IMR-90 (cell line): ENCODE results near the gene RRP8. TPM values are rescaled to one million over a fixed set of nuclear protein-coding genes. Genes with fewer than 3 reads are reported as not detected.

Experiments
- ATAC-seq: fragments of 200-7000 bp; cut with Tn5 transposase; 2 replicates; pipeline ENCODE4 v1.9.1; 2020; ENCODE audit warnings: low read depth, mild to moderate bottlenecking, moderate library complexity
- BruUV-seq: library from RNA; stranded (reverse); fragments of 400-500 nt; replicated peaks from 2 replicates; lab custom pipeline; 2021; lab: Mats Ljungman, UMichigan
- CTCF ChIA-PET: fragments of 300-600 bp; formaldehyde crosslinking; extraction: SDS; loops from one replicate; lab custom pipeline; 2021; ENCODE audit warnings: antibody characterized with exemption; lab: Yijun Ruan, JAX
- POLR2A ChIA-PET: fragments of 300-600 bp; sonication (Branson Sonifier 250); formaldehyde crosslinking; loops from one replicate; lab custom pipeline; 2022; ENCODE audit warnings: antibody characterized with exemption; ENCODE audit not compliant: unreplicated experiment; lab: Charles Lee
- DNase-seq: peaks from one replicate; pipeline ENCODE4 v3.0.0; 2013
- H2AFZ ChIP-seq: replicated peaks from 2 replicates; pipeline ENCODE3; 2013; ENCODE audit warnings: low read length, mild to moderate bottlenecking; ENCODE audit not compliant: poor library complexity
- H2AK5ac ChIP-seq: 2 replicates; pipeline ENCODE4 v1.6.1; 2013; ENCODE audit warnings: low read depth, low read length, inconsistent platforms
- H2AK9ac ChIP-seq: replicated peaks from 2 replicates; pipeline ENCODE3; 2013; ENCODE audit warnings: mild to moderate bottlenecking, low read depth, low read length, moderate library complexity; ENCODE audit not compliant: poor library complexity
- H2BK120ac ChIP-seq: 2 replicates; pipeline ENCODE4 v1.6.1; 2013; ENCODE audit warnings: low read depth, low read length, inconsistent platforms
- H2BK15ac ChIP-seq: 3 replicates; pipeline ENCODE4 v1.6.1; 2013; ENCODE audit warnings: low read depth, low read length, inconsistent platforms
- H2BK20ac ChIP-seq: 2 replicates; pipeline ENCODE4 v1.6.1; 2013; ENCODE audit warnings: low read depth, mild to moderate bottlenecking, inconsistent platforms, low read length, moderate library complexity
- H2BK5ac ChIP-seq: 2 replicates; pipeline ENCODE4 v1.6.1; 2013; ENCODE audit warnings: mild to moderate bottlenecking, low read depth, low read length, inconsistent platforms; ENCODE audit not compliant: poor library complexity, severe bottlenecking
- H3K14ac ChIP-seq: replicated peaks from 2 replicates; pipeline ENCODE4 v1.6.1; 2013; ENCODE audit warnings: low read depth, low read length, inconsistent platforms
- H3K18ac ChIP-seq: 2 replicates; pipeline ENCODE4 v1.6.1; 2013; ENCODE audit warnings: low read depth, low read length, control low read depth
- H3K23ac ChIP-seq: 2 replicates; pipeline ENCODE4 v1.6.1; 2013; ENCODE audit warnings: low read depth, low read length, inconsistent platforms
- H3K27ac ChIP-seq: 2 replicates; pipeline ENCODE4 v1.5.1; 2013; ENCODE audit warnings: mild to moderate bottlenecking, control low read depth, low read length; ENCODE audit not compliant: insufficient read depth
- H3K27me3 ChIP-seq: 2 replicates; pipeline ENCODE4 v1.6.1; 2013; ENCODE audit warnings: low read length; ENCODE audit not compliant: control insufficient read depth, insufficient read depth
- H3K36me3 ChIP-seq: 2 replicates; pipeline ENCODE4 v1.6.1; 2013; ENCODE audit warnings: low read length, mixed read lengths; ENCODE audit not compliant: control insufficient read depth, insufficient read depth
- H3K4ac ChIP-seq: 2 replicates; pipeline ENCODE4 v1.6.1; 2013; ENCODE audit warnings: low read depth, low read length, inconsistent platforms
- H3K4me1 ChIP-seq: 2 replicates; pipeline ENCODE4 v1.6.1; 2013; ENCODE audit warnings: low read length, mixed read lengths; ENCODE audit not compliant: control insufficient read depth, insufficient read depth
- H3K4me2 ChIP-seq: 2 replicates; pipeline ENCODE4 v1.6.1; 2013; ENCODE audit warnings: low read depth, mild to moderate bottlenecking, control low read depth, low read length, moderate library complexity
- H3K4me3 ChIP-seq: 2 replicates; pipeline ENCODE4 v1.5.1; 2013; ENCODE audit warnings: low read depth, mild to moderate bottlenecking, control low read depth, low read length, moderate library complexity; ENCODE audit not compliant: insufficient read depth
- H3K56ac ChIP-seq: 2 replicates; pipeline ENCODE4 v1.6.1; 2013; ENCODE audit warnings: low read length, inconsistent platforms; ENCODE audit not compliant: insufficient read depth; ENCODE audit errors: extremely low read depth
- H3K79me1 ChIP-seq, 2 experiments: 2 replicates each; pipeline ENCODE4 v1.6.1; 2013; ENCODE audit warnings: low read length in 2 of 2, inconsistent platforms in 1 of 2, low read depth in 1 of 2
- H3K9ac ChIP-seq: 2 replicates; pipeline ENCODE4 v1.6.1; 2013; ENCODE audit warnings: low read depth, low read length, control low read depth
- H3K9me1 ChIP-seq: 2 replicates; pipeline ENCODE4 v1.6.1; 2013; ENCODE audit warnings: low read length, inconsistent platforms; ENCODE audit not compliant: insufficient read depth
- H3K9me3 ChIP-seq: 2 replicates; pipeline ENCODE4 v1.6.1; 2013; ENCODE audit warnings: low read length; ENCODE audit not compliant: control insufficient read depth, insufficient read depth
- H4K20me1 ChIP-seq: 2 replicates; pipeline ENCODE4 v1.6.1; 2013; ENCODE audit warnings: low read length, inconsistent platforms; ENCODE audit not compliant: insufficient read depth
- H4K5ac ChIP-seq: 2 replicates; pipeline ENCODE4 v1.6.1; 2013; ENCODE audit warnings: mild to moderate bottlenecking, low read depth, low read length, control low read depth
- H4K8ac ChIP-seq, 2 experiments: 2 replicates each; pipeline ENCODE4 v1.6.1; 2013; ENCODE audit warnings: low read depth in 2 of 2, low read length in 2 of 2, control low read depth in 1 of 2, inconsistent platforms in 1 of 2
- H4K91ac ChIP-seq: 2 replicates; pipeline ENCODE4 v1.6.1; 2013; ENCODE audit warnings: low read depth, low read length, inconsistent platforms; ENCODE audit not compliant: insufficient read depth
- BHLHE40 ChIP-seq: fragments of 150-350 bp; IDR thresholded peaks from 2 replicates; pipeline ENCODE4 v1.6.1; 2016; ENCODE audit warnings: mild to moderate bottlenecking, low read depth, low read length
- CEBPB ChIP-seq: IDR thresholded peaks from 2 replicates; pipeline ENCODE4 v1.6.1; 2012; ENCODE audit warnings: low read depth, low read length, improper control_type of control experiment
- CHD1 ChIP-seq: IDR thresholded peaks from 2 replicates; pipeline ENCODE4 v1.6.1; 2012; ENCODE audit warnings: low read depth, low read length, improper control_type of control experiment
- FOS ChIP-seq: fragments of 150-350 bp; IDR thresholded peaks from 2 replicates; pipeline ENCODE4 v1.6.1; 2016; ENCODE audit warnings: low read depth, low read length
- MAZ ChIP-seq: IDR thresholded peaks from 2 replicates; pipeline ENCODE4 v1.6.1; 2012; ENCODE audit warnings: low read depth, mild to moderate bottlenecking, low read length, improper control_type of control experiment, moderate library complexity, borderline replicate concordance
- MXI1 ChIP-seq: IDR thresholded peaks from 2 replicates; pipeline ENCODE4 v1.6.1; 2012; ENCODE audit warnings: low read depth, mild to moderate bottlenecking, low read length, moderate library complexity, borderline replicate concordance
- NFE2L2 ChIP-seq: fragments of 150-350 bp; IDR thresholded peaks from 2 replicates; pipeline ENCODE4 v1.6.1; 2016; ENCODE audit warnings: low read depth, mild to moderate bottlenecking, low read length
- RCOR1 ChIP-seq: IDR thresholded peaks from 2 replicates; pipeline ENCODE4 v1.6.1; 2012; ENCODE audit warnings: mild to moderate bottlenecking, low read length, improper control_type of control experiment; ENCODE audit not compliant: insufficient replicate concordance
- WGBS, 2 experiments: methylation state at CpG; one replicate each; pipeline versions ENCODE4 v1.1.5 to v1.1.7; 2013; ENCODE audit warnings: missing lambda C conversion rate in 2 of 2; ENCODE audit not compliant: insufficient read length in 1 of 2; ENCODE audit errors: extremely low coverage in 2 of 2; 5-methylcytosine and 5-hydroxymethylcytosine counted together
- dilution Hi-C: fragments of 300-500 bp; cut with HindIII; formaldehyde crosslinking; loops from one replicate; pipeline ENCODE4 v1.14.3; 2018; ENCODE audit warnings: low sequenced_read_pairs; ENCODE audit not compliant: unreplicated experiment
- in situ Hi-C: fragments of 300-500 bp; cut with MboI; formaldehyde crosslinking; loops from 3 replicates; pipeline ENCODE4 v1.14.3; 2019; ENCODE audit warnings: low sequenced_read_pairs, inconsistent platforms, mixed read lengths
- intact Hi-C: fragments of 100-400 bp; cut with micrococcal nuclease; formaldehyde crosslinking; loops from 2 replicates; pipeline ENCODE4 v1.10.0; 2022
- polyA plus RNA-seq, 3 experiments: library from polyadenylated mRNA; depleted of rRNA; stranded (reverse); fragments of >200 nt; gene quantifications; 2 replicates each; pipeline ENCODE4 v1.2.3, GENCODE V29; 2012; ENCODE audit warnings: low replicate concordance in 1 of 3
- total RNA-seq: library from RNA; depleted of rRNA; stranded (reverse); fragments of >200 nt; gene quantifications from 2 replicates; pipeline ENCODE4 v1.2.3, GENCODE V29; 2012
- TF ChIP-seq, protein P1 (sequence below): fragments of 150-350 bp; IDR thresholded peaks from 2 replicates; pipeline ENCODE4 v1.6.1; 2016; ENCODE audit warnings: low read depth, mild to moderate bottlenecking, low read length, moderate library complexity, borderline replicate concordance
- TF ChIP-seq, protein P2 (sequence below): fragments of 150-350 bp; IDR thresholded peaks from 2 replicates; pipeline ENCODE4 v1.6.1; 2017; ENCODE audit warnings: mild to moderate bottlenecking, antibody characterized with exemption, low read length, low read depth

Gene RRP8
- total and polyA plus RNA-seq, 2 of the 4 experiments (the other 2 are of a cell fraction) = 10.8 to 11.5 TPM

DNA sequence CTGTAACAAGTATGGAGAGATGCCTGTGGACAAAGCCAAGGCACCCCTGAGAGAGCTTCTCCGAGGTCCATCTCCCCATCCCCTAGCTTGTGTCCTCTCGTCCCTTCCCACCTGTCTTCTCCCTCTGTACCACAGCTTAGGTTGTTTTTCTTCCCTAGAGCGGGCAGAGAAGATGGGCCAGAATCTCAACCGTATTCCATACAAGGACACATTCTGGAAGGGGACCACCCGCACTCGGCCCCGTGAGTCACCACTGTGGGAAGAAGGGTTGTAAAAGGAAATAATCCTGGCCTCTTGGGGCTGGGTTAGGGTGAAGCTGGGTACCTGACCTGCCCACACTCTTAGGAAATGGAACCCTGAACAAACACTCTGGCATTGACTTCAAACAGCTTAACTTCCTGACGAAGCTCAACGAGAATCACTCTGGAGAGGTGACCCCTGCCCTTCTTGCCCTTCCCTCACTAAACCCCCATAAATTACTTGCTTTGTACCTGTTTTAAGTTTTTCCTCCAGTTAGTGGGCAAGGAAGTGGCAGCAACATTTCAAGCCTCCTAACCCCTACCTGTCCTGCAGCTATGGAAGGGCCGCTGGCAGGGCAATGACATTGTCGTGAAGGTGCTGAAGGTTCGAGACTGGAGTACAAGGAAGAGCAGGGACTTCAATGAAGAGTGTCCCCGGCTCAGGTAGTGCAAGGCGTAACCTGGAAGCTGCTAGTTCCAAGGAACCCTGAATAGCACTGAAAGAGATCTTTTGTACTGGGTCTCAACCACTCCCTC is 5.5 kb upstream of the RRP8 start (continued):
- TF ChIP-seq RCOR1 (no peak), MAZ (no peak)

DNA sequence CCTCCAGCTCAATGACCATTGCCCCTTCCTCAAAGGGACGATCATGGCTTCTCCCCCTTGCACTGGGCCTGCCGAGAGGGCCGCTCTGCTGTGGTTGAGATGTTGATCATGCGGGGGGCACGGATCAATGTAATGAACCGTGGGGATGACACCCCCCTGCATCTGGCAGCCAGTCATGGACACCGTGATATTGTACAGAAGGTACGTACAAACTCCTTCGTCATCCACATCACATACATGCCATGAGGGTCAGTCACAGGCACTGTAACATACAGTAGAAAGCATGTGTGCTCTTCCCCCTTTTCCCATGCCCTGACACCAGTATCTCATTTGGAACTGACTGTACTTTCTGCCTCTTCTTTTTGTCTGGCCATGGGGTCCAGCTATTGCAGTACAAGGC is 4.6 kb upstream of the RRP8 start:
- Histone ChIP-seq H3K4me2 (peak overlapping the region; percentile 71; the same call in 1 of the 2 replicates), H2AFZ (no peak overlapping the region), H3K27ac (peak overlapping the region; percentile 95), H3K4ac (peak overlapping the region; percentile 89), H3K36me3 (peaks cover 42% of the 10 kb centered on the region), H3K4me1 (peaks cover 31% of the 10 kb centered on the region), H4K5ac (peak overlapping the region; percentile 73), H3K56ac (peak overlapping the region; percentile 93), H4K91ac (peak overlapping the region; percentile 57), H2BK20ac (peak overlapping the region; percentile 55), H3K4me3 (no peak overlapping the region), H3K9me1 (peaks cover 29% of the 10 kb centered on the region), H3K27me3 (no peaks in the 10 kb centered on the region), H3K18ac (no peak overlapping the region; the same call in 1 of the 2 replicates), H2BK15ac (peak overlapping the region; percentile 93; the same call in 2 of the 3 replicates), H3K23ac (peak overlapping the region; percentile 91), H3K14ac (peak overlapping the region; percentile 98), H2AK9ac (peak overlapping the region; percentile 87), H4K20me1 (peaks cover 8% of the 10 kb centered on the region), H2BK120ac (peak overlapping the region; percentile 92), H2AK5ac (peak overlapping the region; percentile 98), H3K9ac (peak overlapping the region; percentile 75), H2BK5ac (peak overlapping the region; percentile 89), H3K9me3 (no peaks in the 10 kb centered on the region), H3K79me1 (peaks cover 31 to 67% of the 10 kb centered on the region in 2 experiments), H4K8ac (peak overlapping the region; percentile 80 to 85)
- ChIA-PET POLR2A (interaction anchor here (1.3 to 1.7 kb wide), 2 partner anchors 9 to 88 kb away, joined by 4 read pairs; no protein-coding TSS in a partner anchor), CTCF (interaction anchor here (0.6 kb wide), 1 partner anchor 75 kb away, joined by 3 read pairs; the partner anchor contains the start of gene MRPL17)
- no peak for DNase-seq
- WGBS, 2 experiments = 100% methylated on average over 3 of the region's 9 CpGs; no CpG with 5 or more reads in 1 of the 2 experiments
- TF ChIP-seq BHLHE40 (no peak), NFE2L2 (no peak), CEBPB (no peak), CHD1 (no peak), MXI1 (no peak), FOS (no peak)
- TF ChIP-seq, protein P1, sequence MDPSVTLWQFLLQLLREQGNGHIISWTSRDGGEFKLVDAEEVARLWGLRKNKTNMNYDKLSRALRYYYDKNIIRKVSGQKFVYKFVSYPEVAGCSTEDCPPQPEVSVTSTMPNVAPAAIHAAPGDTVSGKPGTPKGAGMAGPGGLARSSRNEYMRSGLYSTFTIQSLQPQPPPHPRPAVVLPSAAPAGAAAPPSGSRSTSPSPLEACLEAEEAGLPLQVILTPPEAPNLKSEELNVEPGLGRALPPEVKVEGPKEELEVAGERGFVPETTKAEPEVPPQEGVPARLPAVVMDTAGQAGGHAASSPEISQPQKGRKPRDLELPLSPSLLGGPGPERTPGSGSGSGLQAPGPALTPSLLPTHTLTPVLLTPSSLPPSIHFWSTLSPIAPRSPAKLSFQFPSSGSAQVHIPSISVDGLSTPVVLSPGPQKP = no peak
- TF ChIP-seq, protein P2, sequence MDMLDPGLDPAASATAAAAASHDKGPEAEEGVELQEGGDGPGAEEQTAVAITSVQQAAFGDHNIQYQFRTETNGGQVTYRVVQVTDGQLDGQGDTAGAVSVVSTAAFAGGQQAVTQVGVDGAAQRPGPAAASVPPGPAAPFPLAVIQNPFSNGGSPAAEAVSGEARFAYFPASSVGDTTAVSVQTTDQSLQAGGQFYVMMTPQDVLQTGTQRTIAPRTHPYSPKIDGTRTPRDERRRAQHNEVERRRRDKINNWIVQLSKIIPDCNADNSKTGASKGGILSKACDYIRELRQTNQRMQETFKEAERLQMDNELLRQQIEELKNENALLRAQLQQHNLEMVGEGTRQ = no peak
- no TSS peak for BruUV-seq
- in situ Hi-C loops = no loop called here
- dilution Hi-C loops = no loop called here
- intact Hi-C loops = no loop called here
- no peak for ATAC-seq
